ENCODE data around the gene TTLL8.

- TF ChIP-seq POLR2A (IDR thresholded peaks at IDR 0.05; ENCODE audit: low read depth, low read length) = no peak
- TF ChIP-seq EZH2 (IDR thresholded peaks at IDR 0.05; ENCODE audit: borderline replicate concordance, low read depth, low read length, severe bottlenecking) = no peak
- no peak for TF ChIP-seq CTCF (IDR thresholded peaks at IDR 0.05; ENCODE audit: extremely low read depth in 1 of 2, insufficient read depth in 1 of 2, low read depth in 1 of 2, low read length in 2 of 2)
- TF ChIP-seq POLR2AphosphoS5 (IDR thresholded peaks at IDR 0.05; ENCODE audit: insufficient read depth, low read depth, low read length) = no peak
Measured at GRCh38 chr22:50048061-50048765, 9.9 kb downstream of the TTLL8 start.
